ENCODE measurements around the gene YOD1.

GRCh38 chr1:207009945-207010344 is 41.1 kb downstream of the YOD1 start:
- TF ChIP-seq CTCF (CRISPR knock-in tag; IDR thresholded peaks at IDR 0.05) (no peak), ZBTB1 (CRISPR knock-in tag; IDR thresholded peaks at IDR 0.05; ENCODE audit: borderline replicate concordance) (no peak), ZNF563 (CRISPR knock-in tag; IDR thresholded peaks at IDR 0.05) (no peak), ZNF225 (CRISPR knock-in tag; IDR thresholded peaks at IDR 0.05) (no peak), ZBTB20 (CRISPR knock-in tag; IDR thresholded peaks at IDR 0.05; ENCODE audit: borderline replicate concordance, low read depth) (no peak), CEBPZ (IDR thresholded peaks at IDR 0.05; ENCODE audit: low read length) (no peak), POLR2AphosphoS2 (IDR thresholded peaks at IDR 0.05; ENCODE audit: low read depth, low read length) (no peak), SMC3 (IDR thresholded peaks at IDR 0.05; ENCODE audit: low read length) (no peak), POLR2A (IDR thresholded peaks at IDR 0.05; ENCODE audit: insufficient read depth in 1 of 2, low read depth in 2 of 2, low read length in 2 of 2) (no peak), ZNF572 (CRISPR knock-in tag; IDR thresholded peaks at IDR 0.05) (no peak), POLR2AphosphoS5 (IDR thresholded peaks at IDR 0.05; ENCODE audit: low read depth, low read length) (no peak)
